Retinal pigment epithelial cell (primary cell): ENCODE measurements around the gene OR5D16.
"Not testable (repeated sequence)": the region's sequence is repeated elsewhere in the genome, so short reads cannot be mapped to it uniquely, and the experiment has no call there.

ENCODE experiments used
- DNase-seq: peaks from one replicate; pipeline ENCODE4 v3.0.0-alpha.2; 2010; ENCODE audit warnings: low read depth
- H3K4me3 ChIP-seq: 2 replicates; pipeline ENCODE4 v1.5.1; 2011; ENCODE audit warnings: mild to moderate bottlenecking, low read length, control low read depth, moderate library complexity
- TF ChIP-seq, protein P1 (sequence below): conservative IDR thresholded peaks from 2 replicates; pipeline ENCODE4 v1.5.1; 2011; ENCODE audit warnings: low read depth, low read length, control low read depth, inconsistent platforms

Gene OR5D16

DNA sequence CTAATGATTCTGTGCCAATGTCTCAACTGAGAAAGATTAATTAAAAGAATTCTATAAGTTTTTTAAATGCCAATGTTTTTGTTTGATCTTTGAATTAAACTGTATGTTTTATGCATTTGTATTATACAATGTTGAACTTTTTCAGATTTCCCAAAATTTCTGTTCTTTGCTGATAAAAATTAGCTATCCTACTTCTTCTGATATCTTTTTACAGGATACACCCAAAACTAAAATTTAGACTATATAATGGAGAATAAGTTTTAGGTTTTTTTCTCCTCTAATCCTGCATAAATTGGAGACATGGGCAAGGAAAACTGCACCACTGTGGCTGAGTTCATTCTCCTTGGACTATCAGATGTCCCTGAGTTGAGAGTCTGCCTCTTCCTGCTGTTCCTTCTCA is 11.6 kb upstream of the OR5D16 start, which contains the start of gene OR5L2:
Gene OR5L2 (plus strand): TSS at position 301 of the 400 bp plus-strand sequence. CDS start 0 bp downstream, at position 301.
- TF ChIP-seq, protein P1, sequence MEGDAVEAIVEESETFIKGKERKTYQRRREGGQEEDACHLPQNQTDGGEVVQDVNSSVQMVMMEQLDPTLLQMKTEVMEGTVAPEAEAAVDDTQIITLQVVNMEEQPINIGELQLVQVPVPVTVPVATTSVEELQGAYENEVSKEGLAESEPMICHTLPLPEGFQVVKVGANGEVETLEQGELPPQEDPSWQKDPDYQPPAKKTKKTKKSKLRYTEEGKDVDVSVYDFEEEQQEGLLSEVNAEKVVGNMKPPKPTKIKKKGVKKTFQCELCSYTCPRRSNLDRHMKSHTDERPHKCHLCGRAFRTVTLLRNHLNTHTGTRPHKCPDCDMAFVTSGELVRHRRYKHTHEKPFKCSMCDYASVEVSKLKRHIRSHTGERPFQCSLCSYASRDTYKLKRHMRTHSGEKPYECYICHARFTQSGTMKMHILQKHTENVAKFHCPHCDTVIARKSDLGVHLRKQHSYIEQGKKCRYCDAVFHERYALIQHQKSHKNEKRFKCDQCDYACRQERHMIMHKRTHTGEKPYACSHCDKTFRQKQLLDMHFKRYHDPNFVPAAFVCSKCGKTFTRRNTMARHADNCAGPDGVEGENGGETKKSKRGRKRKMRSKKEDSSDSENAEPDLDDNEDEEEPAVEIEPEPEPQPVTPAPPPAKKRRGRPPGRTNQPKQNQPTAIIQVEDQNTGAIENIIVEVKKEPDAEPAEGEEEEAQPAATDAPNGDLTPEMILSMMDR = no peak
- no peak within 1 kb of the TSS for H3K4me3 ChIP-seq
- DNase-seq = no peak

DNA sequence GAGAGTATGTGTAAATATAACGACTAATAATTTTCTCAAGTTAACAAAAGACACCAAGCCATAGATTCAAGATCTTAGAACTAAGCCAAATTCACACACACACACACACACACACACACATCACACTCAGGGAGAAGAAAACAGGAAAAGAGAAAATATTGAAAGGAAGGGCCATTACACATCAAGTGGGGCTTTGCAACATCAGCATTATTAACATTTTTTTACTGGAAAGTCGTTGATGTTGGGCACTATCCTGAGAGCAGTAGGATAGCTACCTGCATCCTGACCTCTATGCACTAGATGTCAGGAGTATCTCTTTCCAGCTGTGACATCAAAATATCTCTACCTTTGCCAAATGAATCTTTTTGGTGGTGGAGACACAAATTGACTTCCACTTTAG is 8.9 kb downstream of the OR5D16 start:
- DNase-seq = no peak
- TF ChIP-seq, protein P1 = no peak
- H3K4me3 ChIP-seq = no peak overlapping the region

DNA sequence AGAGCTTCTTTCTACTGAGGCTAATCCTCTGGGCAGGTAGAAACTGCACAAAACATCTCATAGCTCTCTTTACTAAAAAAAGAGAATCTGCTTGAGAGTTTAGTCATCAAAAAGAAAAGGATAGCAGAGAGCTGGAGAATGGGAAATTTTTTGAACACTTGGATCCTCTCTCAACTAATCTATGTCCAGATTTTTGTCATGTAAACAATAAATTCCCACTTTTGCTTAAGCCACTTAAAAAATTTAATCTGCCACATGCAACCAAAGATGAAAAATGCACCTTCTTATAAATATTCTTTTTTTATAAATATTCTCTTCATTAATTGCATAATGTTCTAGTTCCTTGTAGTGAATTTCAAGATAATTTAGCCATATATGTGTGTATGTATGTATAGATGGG is 10.5 kb downstream of the OR5D16 start:
- TF ChIP-seq, protein P1 = no peak

DNA sequence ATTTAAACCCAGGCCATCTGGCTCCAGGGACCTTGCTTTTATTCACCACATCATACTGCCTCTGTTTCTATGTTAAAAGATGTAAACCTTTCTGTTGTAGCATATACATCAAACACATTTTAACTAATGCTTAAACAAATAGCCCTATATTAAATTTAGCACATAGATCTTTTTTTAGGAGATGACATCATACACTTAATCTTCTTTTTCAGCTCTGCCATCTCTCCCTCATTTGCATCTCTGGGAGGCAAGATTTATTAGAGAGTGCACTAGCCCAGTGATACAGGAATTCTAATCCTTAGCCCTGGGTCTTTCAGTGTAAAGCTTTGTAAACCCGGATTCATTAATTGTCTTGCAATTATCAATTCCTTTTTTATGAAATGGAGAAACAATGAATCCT is 13.6 kb downstream of the OR5D16 start:
- TF ChIP-seq, protein P1 = no peak
- DNase-seq = no peak
- no peak overlapping the region for H3K4me3 ChIP-seq

More for the DNA sequence above, 10.5 kb downstream of the OR5D16 start:
- DNase-seq = no peak
- no peak overlapping the region for H3K4me3 ChIP-seq

DNA sequence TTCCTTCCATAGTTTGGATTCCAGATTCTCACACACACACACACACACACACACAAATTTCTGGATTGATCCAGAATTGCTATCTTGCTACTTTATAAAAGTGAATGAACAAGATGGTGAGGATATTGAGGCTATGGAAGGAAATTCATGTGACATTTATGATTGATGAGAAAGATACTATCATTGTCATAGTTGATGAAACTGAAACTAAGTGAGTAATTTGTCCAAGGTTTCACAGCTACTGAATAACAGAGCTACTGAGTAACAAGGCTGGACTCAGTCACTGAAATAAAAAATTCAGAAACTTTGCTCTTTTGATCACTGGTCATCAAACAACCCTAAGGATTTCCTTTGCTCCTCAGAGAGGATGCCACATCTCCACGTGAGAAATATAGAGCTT is 16.2 kb downstream of the OR5D16 start:
- TF ChIP-seq, protein P1 = no peak
- no peak overlapping the region for H3K4me3 ChIP-seq
- DNase-seq = no peak

DNA sequence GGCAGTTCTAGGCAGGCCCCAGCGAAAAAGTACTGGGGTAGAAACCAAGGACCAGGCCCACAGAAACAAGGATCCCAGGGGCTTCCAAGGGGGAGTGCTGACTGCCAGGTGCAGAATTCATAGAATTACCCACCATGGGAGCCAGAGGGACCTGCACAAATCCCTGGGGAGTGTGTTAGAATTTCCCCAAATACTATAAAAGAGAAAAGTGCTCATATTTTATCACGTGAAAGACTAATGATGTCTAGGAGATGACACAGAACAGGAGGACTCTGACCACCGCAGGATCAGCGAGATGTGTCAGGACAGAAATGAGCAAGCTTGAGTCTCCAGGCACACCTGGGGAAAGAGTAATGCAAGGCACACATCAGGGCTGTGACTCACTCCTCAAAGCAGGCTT is 28.8 kb downstream of the OR5D16 start:
- H3K4me3 ChIP-seq, DNase-seq: not testable (repeated sequence)

DNA sequence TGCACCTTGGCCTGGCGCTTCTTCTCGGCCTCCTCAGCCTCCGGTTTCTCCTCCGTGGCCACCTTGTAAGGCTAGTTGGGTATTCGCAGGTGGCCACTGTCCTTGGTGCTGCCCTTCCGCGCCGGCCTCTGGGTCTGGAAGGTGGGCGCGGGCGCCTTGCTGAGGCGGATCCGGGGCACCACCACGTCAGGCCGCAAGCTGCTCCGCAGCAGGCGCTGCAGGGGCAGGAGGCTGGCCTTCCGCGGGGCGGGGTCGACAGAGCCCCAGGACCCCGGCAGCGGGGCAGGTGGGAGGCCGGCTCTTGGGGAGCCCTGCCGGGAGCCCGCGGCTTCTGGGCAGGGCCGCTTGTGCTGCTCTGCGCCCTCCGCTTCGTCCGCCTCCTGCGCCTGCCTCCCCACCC is 34.2 kb downstream of the OR5D16 start:
- DNase-seq, H3K4me3 ChIP-seq: not testable (repeated sequence)

DNA sequence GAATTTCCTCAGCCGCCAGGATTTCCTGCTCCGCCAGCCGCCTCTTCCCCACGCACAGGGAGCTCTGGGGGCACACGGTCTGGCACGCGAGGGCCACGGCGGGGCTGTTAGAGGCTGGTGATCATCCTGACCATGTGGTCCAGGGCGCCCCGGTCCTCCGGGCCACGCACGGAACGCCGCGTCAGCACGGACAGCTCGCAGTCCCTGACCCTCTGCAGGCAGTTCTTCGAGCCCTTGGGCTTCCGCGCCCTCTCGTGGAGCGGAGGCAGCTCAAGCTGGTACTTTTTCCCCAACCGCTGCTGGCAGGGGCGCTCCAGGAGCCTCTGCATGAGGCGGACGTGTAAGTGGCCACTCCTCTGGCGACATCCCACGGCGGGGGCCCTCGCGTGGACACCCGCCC is 34.6 kb downstream of the OR5D16 start:
- DNase-seq = not testable (repeated sequence)

DNA sequence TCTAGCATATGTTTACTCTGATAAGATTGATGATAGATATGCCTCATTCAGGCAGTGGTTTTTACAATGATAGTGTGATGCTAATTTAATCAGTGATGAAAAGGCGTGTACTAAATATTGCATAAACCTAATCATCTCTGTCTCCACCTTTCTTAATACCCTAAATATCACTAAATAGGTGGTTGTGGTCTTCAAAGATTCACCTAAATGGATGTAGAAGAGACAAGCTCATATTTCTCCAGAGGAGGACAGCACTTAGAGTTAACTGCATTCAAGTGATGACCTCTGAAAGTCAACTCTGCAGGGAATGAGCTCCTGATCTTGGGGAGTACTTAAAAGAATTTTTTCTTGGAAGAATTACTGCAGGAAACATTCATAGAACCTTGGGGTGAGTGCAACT is 44.4 kb downstream of the OR5D16 start, which contains the start of gene TRIM51:
Gene TRIM51 (plus strand): TSS at position 301 of the 400 bp plus-strand sequence. CDS start 2,132 bp downstream, outside the sequence.
- DNase-seq, H3K4me3 ChIP-seq: not testable (repeated sequence)

More for the DNA sequence above, 34.6 kb downstream of the OR5D16 start:
- H3K4me3 ChIP-seq = not testable (repeated sequence)

DNA sequence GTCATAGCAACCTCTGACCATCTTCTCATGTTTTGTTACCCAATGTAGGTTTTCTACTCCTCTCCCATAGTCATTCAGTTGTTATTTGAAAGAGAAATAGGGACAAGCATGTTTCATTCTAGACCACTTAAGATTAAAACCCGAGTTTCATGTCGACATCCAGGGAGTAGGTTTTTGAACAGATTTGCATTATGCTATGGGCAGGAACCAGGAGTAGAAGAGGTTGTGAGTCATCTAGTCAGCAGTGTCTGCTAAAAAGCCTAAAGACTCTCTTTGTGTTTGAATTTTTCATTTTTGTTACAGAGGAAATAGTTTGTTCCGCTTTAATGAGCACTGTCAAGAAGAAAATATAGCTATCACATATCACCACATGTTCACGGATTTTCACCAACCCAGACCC is 46.4 kb downstream of the OR5D16 start:
- DNase-seq, H3K4me3 ChIP-seq: not testable (repeated sequence)

DNA sequence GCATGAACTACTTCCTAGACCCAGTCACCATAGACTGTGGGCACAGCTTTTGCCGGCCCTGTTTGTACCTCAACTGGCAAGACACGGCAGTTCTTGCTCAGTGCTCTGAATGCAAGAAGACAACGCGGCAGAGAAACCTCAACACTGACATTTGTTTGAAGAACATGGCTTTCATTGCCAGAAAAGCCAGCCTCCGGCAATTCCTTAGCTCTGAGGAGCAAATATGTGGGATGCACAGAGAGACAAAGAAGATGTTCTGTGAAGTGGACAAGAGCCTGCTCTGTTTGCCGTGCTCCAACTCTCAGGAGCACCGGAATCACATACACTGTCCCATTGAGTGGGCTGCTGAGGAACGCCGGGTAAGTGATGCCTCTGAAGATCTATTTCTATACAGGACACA is 46.9 kb downstream of the OR5D16 start:
- DNase-seq, H3K4me3 ChIP-seq: not testable (repeated sequence)
